Right ventricle myocardium inferior (tissue), 1 donor: ENCODE data around the gene TSPOAP1. TPM values are rescaled to one million over a fixed set of nuclear protein-coding genes. Genes with fewer than 3 reads are reported as not detected.

ENCODE experiments used
- ATAC-seq: fragments of 200-7000 bp; cut with Tn5 transposase; one replicate; pipeline ENCODE4 v1.9.1; 2020; ENCODE audit warnings: mild to moderate bottlenecking, moderate library complexity
- DNase-seq: peaks from one replicate; pipeline ENCODE4 v3.0.0; 2021; ENCODE audit errors: missing footprints
- intact Hi-C: fragments of 100-400 bp; cut with DNase I; formaldehyde crosslinking; loops from one replicate; pipeline ENCODE4 v1.11.0; 2022
- long read RNA-seq: library from polyadenylated mRNA; unstranded; transcript quantifications from one replicate; pipeline ENCODE4 v2.0.0, GENCODE V29; 2021
- total RNA-seq: library from RNA; stranded (reverse); fragmentation: NEBNext Ultra II Directional; extraction: Animal tissue kit (Norgen Biotek cat#: 25700); gene quantifications from one replicate; pipeline ENCODE4 v1.2.1, GENCODE V29; 2021
- donor health status: DM: no; HTN: yes; CAD: no; lungs with severe emphysema.

The TSPOAP1 gene, protein sequence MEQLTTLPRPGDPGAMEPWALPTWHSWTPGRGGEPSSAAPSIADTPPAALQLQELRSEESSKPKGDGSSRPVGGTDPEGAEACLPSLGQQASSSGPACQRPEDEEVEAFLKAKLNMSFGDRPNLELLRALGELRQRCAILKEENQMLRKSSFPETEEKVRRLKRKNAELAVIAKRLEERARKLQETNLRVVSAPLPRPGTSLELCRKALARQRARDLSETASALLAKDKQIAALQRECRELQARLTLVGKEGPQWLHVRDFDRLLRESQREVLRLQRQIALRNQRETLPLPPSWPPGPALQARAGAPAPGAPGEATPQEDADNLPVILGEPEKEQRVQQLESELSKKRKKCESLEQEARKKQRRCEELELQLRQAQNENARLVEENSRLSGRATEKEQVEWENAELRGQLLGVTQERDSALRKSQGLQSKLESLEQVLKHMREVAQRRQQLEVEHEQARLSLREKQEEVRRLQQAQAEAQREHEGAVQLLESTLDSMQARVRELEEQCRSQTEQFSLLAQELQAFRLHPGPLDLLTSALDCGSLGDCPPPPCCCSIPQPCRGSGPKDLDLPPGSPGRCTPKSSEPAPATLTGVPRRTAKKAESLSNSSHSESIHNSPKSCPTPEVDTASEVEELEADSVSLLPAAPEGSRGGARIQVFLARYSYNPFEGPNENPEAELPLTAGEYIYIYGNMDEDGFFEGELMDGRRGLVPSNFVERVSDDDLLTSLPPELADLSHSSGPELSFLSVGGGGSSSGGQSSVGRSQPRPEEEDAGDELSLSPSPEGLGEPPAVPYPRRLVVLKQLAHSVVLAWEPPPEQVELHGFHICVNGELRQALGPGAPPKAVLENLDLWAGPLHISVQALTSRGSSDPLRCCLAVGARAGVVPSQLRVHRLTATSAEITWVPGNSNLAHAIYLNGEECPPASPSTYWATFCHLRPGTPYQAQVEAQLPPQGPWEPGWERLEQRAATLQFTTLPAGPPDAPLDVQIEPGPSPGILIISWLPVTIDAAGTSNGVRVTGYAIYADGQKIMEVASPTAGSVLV (N-terminal part only)
- total RNA-seq: 12.1 TPM
- long read RNA-seq, partial matches to known transcripts: 5 of 10 reads
- long read RNA-seq, other reads (novel, unspliced or antisense): 5 of 10 reads

DNA sequence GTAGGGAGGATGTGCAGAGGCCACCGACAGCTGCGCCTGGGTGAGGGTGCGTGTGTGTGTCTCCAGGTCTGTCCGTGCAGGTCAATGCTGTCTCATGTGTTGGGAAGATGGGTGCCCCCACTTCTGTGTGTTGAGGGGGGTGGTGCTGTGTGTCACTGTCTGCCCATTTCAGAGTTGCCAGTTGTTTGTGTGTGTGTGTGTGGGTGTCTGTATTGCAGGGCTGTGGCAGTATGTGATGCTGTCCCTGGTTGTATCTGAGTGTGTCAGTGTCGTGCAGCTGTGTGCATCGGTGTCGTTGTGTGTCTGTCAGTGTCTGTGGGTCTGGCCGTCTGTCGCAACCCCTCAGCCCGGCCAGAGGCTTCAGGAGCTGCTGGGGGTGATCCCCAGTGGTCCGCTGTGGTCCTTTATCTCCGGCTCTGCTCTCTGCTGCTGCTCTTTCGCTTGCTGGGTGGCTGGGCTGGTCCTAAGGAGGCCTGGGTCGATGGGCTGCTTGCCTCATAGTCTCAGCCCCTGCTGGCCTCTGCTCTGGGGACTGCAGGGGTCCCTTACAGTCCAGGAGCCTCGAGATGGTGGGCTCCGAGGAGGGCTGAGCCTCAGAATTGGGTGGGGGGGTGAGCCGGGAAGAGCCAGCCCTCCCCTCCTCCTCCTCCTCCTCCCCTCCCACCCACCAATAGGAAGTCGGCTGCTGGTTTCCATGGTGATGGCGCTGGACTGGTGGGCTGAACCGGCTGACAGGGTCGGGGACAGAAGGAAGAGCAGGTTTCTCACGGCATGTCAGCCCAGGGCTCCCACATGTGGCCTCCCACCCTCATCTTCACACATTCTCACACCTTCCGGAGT lies at the start of gene TSPOAP1:
Gene TSPOAP1 (minus strand): TSS at position 601 of the 840 bp plus-strand sequence. CDS start 875 bp downstream, outside the sequence.
- ATAC-seq (no peak), DNase-seq (no peak)
- intact Hi-C loops: loop anchor here (10.0 kb wide), 1 partner anchor 86 kb away; the partner anchor contains the start of gene RNF43

DNA sequence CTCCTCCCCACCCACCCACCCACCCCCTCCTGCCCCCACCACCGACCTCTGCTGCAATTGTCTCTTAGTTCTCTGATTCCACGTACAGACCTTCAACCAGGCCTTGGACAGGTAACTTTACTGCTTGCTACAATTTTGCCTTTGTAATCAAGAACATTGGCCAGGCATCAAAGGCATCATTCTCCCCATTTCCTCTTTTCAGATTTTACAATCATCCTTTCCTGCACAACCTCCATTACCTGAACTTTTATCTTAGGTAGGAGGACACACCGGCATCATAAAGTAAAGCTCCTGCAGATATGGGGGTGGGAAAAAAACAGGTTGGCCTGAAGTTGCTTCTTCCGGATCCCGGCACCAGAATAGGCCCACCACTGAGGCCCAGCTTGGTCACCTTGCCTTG lies 49.1 kb upstream of the TSPOAP1 start:
- DNase-seq (no peak), ATAC-seq (no peak)
- intact Hi-C loops: no loop called here

DNA sequence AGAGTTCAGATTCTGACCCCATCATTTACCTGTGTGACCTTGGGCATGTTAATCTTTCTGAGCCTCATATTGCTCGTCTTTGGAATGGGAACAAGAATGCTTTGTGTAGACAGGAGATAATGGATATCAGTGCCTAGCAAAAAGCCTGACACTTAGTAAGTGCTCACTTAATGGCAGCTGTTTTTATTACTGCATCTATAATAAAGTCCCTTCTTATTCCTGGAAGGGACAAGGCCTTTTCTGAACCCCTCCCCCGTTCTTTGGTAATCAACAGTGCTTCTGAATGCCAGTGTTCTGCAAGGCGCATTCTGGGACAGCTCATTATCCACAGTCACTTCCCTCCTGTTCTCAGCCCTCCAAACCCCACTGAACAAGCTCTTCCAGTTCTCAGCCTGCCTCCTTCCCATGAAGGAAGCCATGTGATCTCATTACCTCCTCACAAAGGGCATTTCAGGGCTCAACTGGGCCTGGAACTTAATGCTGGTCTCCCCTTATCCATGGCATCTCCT lies 48.6 kb upstream of the TSPOAP1 start:
- intact Hi-C loops: no loop called here
- no peak for DNase-seq
- no peak for ATAC-seq

DNA sequence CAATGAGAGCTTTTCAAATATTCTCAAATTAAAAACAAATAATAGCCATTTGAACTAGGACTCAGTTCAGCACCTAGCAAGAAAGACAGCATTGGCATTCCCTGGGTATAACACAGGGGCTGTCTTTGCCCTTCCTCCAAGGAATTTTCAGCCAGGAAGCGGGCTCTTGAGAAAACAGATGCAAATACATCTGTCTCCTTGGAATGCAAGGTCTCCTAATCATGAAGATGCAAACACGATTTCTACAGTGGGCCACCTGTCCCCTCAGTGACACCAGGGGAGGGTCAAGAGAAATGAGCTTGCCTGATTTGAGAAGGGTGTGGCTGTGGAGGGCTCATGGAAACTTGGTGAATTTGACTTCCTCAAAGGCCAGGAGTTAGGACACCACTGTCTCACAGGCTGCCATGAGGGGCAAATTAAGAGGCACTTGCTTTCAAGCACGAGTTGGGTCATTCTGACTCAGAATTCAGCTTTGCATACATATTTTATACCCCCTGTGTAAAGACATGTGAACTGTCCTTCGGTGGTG lies 47.9 kb upstream of the TSPOAP1 start:
- intact Hi-C loops: no loop called here
- no peak for ATAC-seq
- no peak for DNase-seq

DNA sequence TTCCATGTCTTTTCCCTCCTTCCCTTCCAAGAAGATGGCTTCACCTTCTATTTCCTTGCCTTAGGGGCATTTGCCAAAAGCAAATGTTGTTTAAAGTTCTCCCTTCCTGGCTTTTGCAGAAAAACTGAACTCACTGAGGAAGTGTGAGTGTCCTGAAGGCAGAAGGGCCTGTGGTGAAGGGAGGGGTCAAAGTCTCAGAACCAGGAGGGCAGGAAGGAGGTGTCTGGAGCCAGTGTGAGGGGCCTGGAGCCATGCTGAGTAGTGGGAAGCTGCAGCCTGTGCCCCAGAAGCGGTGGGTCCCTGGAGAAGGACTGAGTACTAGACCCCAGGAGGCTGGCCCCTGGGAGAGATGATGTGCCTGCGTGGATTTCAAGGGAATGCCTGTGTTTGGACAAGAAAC lies 47.2 kb upstream of the TSPOAP1 start:
- intact Hi-C loops: no loop called here
- ATAC-seq (no peak), DNase-seq (no peak)

DNA sequence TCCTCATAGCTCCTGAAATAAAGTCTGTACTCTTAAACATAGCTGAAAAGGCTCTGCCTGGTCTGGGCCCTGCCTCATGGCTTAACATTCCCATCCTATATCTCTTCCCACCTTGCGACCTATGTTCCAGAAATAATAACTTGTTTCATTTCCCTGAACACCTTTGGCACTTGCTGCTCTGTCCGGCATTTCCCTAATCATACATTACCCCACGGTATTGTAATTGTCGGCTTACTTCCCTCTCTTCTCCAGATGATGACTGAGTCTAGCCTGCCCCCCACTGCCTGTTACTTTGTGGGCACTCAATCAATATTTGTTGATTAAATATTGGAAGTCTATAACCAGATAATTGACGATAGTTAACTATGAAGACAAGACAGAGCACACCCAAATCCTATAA lies 46.7 kb upstream of the TSPOAP1 start:
- intact Hi-C loops: no loop called here

DNA sequence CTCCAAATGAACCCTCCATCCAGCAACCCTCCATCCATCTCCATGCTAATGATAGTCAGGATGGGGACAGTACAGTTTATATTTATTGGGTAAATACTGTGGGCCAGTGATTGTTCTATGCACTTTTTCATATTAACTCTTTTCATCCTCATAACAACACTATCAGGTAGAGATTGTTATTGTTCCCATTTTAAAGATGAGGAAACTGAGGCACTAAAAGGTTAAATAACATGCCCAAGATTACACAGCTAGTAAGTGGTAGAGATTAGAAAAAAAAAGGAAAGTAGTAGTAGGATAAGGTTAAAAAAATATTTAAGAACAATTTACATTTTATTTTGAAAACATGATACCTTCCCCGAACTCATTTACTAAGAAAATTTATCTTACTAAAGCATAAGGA lies 45.3 kb upstream of the TSPOAP1 start:
- no peak for DNase-seq
- intact Hi-C loops: no loop called here
- ATAC-seq: no peak

More for the DNA sequence above, 46.7 kb upstream of the TSPOAP1 start:
- no peak for ATAC-seq
- DNase-seq: no peak

DNA sequence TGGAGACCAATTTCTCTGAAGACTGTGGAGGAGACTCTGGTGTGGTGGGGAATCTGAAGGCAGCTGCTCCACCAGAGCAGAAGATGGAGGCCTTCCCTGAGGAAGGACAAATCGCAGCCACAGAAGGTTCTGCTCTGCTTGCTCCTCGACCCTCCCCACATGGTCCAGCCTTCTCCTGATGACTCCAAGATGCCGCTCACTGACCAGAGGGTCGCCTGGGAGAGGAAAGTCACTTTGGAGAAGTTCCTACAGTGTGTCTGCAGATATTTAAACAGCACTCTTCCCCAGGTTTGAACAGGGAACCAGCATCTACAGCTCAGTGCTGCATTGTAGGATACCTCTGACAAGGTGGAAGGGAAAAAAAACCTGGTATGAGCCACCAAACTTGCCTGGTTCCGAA lies 44.4 kb upstream of the TSPOAP1 start:
- DNase-seq: no peak
- intact Hi-C loops: no loop called here
- ATAC-seq: no peak

DNA sequence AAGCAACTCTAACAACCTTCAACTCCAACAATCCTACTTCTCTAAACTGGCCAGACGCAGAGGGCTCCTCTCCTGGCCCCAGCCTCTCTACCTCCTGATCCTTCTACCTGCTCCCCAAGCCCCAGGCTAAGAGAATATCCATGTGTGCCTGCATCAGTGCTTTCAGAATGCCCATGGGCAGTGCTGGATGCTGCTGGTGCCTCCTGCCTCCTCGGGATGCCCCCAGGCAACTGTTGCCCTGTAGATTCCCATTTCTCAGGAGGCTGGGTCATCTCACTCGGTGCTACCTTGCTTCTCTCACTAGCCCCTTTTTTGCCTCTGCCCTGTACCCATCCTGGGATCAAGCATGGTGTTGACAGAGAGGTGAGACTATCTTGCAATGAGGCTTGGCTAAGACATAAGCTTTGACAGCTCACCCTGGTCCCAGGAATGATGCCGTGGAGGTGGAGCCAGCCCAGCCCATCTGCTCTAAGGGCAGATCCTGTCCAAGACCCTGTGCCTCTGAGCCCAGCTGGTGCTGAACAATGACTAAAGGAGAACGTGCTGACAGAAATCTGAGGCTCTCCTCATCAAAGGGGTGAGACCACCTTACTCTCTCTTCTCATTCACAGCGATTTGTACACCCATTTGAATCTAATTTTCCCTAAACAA lies 42.8 kb upstream of the TSPOAP1 start:
- intact Hi-C loops: no loop called here
- no peak for DNase-seq
- no peak for ATAC-seq

DNA sequence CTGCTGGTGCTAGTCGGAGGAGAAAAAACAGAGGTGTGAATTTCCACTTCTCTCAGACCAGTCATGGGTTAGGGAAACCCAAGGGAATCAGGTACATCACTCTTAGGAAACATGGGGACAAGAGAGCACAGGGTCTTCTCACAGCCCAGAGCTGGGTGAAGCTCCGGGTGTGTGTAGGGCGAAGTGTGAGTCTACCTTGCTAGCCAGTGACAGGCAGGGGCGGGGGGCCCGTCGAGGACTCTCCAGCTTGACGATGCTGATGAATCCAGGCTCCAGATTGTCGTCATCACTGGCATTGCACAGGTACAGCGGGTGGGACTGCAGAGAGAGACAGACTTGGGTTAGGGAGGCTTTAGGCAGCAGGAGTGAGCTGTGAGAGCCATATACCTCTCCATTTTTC lies 42.1 kb upstream of the TSPOAP1 start:
- DNase-seq (no peak), ATAC-seq (no peak)
- intact Hi-C loops: no loop called here

DNA sequence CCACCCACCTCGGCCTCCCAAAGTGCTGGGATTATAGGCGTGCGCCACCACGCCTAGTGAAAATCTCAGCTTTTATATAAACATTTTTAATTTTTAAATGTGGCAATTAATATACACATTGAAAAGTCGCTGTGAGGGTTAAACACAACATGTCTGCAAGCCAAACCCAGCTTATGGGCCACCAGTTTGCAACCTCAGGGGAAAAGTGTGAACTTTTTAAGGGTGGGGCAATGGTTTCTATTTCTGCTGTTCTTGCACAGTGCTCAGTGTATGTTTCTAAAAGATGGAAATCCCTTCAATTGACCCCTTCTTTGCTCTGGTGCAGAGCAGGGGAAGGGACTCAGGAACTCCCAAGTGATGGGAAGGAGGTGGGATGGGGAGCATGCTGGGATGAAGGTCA lies 41.7 kb upstream of the TSPOAP1 start:
- ATAC-seq (no peak), DNase-seq (no peak)
- intact Hi-C loops: no loop called here

DNA sequence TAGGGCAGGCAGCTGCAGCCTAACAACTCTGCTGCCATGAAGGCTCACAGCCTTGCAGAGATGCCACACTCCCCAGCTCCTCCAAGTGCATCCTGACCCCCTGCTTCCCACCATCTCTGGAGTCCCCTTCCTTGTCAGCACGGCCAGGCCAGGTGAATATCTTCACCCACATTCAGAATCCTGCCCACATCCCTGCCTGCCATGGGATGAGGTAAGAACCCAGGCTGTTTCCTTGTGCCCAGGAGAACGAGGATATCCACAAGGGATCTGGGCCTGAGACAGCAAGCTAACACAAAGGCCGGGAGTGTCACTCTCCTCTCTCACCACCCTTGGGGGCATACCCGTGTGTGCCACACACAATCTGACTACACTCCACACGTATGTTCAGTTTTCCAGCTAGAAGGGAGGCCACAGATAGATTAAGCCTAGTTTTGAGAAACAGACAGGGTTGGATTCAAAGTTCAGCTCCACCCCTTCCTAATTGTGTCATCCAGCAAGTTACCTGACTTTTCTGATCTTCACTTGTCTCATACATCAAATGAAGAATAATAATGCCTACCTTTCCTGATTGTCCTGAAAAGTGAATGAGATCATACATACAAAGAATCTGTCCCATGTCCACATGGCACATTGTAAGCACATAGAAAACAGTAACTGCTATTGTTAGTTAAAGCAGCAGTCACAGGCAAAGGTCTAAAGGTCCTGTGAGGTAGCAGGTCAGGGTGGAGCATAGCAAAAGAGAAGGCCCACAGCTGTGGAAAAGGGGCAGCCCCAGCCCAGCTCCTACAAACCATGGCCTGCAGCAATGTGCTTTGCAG lies 40.8 kb upstream of the TSPOAP1 start:
- intact Hi-C loops: no loop called here
- DNase-seq: no peak

DNA sequence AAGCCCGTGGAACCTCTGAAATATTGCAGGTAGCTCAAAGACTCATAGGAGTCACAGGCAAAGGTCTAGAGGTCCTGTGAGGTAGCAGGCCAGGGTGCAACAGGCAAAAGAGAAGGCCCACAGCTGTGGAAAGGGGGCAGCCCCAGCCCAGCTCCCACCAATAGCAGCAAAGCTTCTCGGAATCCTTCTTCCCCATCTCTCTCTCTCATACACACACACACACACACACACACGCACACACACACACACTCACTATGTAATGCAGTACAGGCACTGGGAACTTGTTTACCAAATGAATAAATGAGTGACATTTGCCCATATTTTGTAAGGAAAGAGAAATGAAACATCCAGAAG lies 40.2 kb upstream of the TSPOAP1 start:
- DNase-seq (no peak), ATAC-seq (no peak)
- intact Hi-C loops: no loop called here

More for the DNA sequence above, 40.8 kb upstream of the TSPOAP1 start:
- ATAC-seq: no peak

DNA sequence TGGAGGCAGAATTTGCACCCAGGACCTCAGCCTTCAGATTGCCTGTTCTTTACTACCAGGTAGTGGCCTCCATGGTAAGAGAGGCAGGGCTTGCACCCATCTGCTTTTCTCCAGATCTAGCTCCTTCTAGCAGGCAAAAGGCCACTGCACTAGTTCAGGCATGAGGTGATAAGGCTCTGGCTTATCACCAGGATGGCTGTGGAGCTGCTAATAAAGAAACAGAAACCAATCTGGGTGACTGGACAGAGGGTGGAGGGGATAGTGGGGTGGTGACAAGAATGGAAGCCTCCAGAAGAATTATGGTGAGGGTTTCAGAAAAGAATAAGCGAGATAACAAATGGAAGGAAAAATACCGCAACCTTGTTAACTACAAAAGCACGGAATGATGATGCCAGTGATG lies 38.9 kb upstream of the TSPOAP1 start:
- intact Hi-C loops: no loop called here
- DNase-seq (no peak), ATAC-seq (no peak)

DNA sequence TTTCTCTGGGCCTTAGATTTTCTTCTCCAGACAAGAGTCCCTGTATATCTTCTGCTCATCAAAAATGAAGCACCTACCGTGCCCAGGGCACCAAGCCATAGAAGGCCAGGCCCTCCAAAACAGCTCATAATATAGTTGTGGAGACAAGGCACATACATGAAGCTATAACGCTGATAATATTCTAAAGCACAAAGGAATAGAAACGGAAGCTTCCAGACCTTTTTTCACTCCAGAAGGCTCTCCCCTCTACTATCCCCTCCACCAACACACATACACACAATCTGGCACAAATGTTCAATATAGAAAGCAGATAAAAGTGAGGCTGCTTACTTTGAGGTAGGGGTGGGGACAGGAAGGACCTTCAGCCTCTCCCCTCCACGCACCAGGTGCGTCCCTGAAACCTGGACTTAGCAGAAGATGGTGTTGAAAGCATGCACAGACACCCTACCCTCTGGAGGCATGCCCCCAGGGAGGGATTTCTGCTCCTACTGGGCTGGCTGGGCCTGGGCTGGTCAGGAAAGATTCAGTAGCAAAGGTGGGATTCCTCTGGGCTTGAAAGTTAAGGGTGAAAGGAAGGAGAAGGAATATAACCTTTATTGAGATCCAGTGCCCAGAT lies 37.5 kb upstream of the TSPOAP1 start:
- ATAC-seq (no peak), DNase-seq (no peak)
- intact Hi-C loops: no loop called here

DNA sequence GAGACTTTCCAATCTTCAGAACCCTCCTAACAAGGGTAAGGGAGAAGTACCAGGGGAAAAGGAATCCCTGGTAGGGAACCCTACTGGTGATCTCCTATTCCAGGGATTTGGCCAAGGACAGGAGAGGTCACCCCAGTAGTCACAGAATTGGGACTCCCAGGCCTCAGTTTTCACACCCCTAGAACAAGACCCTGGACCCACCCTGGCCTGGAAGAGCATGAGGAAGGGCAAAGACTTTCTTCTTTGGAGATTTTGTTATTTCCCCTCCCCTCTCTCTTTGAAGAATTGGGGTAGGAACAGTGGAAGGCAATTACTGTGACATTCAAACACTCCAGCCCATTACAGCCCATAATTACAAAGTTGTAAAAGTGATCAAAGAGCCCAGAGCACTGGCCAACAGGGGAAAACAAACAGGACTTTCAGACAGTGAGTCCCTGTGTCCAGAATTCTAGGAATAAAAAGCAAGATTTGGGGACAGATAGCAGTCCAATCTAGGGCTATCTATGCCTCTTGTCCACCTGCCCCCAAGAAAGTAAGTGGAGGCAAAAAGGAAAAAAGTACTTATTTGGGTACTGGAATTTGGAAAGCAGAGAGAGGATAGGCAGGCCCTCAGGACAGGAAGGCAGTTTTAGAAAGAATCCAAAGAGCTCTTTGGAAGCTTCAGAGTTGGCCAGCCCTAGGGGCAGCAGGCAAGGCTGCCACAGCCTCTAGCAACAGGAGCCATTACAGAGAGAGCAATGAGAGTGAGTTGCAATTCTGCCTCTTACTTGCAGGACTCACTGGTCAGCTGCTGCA lies 36.8 kb upstream of the TSPOAP1 start:
- intact Hi-C loops: no loop called here
- DNase-seq (no peak), ATAC-seq (no peak)
